Activated CD8-positive, alpha-beta memory T cell treated with anti-CD3 and anti-CD28 coated beads for 36 hours (primary cell): ENCODE data around the gene ANXA11. TPM values are rescaled to one million over a fixed set of nuclear protein-coding genes. Genes with fewer than 3 reads are reported as not detected.
"Not testable (repeated sequence)": the region's sequence is repeated elsewhere in the genome, so short reads cannot be mapped to it uniquely, and the experiment has no call there.

Source experiments
- CTCF ChIA-PET: fragments of 350-600 bp; sonication (Branson Sonifier 250); formaldehyde crosslinking; loops from one replicate; lab custom pipeline; 2021; ENCODE audit warnings: antibody characterized with exemption; lab: Charles Lee
- POLR2A ChIA-PET: fragments of 350-600 bp; sonication (Branson Sonifier 250); formaldehyde crosslinking; loops from one replicate; lab custom pipeline; 2021; ENCODE audit warnings: antibody characterized with exemption; lab: Charles Lee
- total RNA-seq, 2 experiments: library from RNA; stranded (reverse); gene quantifications; one replicate each; pipeline ENCODE4 v1.2.3, GENCODE V29; 2021

ANXA11 gene
- total RNA-seq, 2 experiments from 2014 or later, result 195 to 208 TPM

DNA sequence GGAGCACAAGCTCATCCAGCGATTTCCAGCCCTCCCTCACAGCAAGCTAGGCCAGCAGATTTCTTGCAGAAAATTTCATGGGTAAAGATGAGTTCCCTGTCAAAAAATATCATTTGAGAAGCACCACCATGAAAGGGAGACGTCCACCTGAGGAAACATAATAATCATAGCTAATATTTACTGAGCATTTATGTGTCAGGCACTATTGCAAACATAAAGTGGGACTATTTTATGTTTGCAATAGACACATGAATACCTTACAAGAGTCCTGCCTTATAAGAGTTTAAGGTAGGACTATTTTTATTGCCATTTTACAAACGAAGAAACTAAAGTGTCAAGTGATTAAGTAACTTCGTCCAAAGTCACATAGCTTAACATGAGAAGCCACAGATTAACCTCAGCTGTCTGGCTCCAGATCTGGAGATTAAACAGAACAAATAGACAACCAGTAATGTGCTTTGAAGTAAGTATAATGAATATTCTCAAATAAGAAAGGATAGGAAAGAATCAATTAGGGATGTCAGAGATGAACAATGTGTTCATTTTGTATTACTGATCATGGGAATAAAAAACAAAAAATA, 7.3 kb upstream of the ANXA11 start:
- CTCF ChIA-PET, result interaction anchor here (1.2 kb wide), 1 partner anchor 69 kb away, joined by 3 read pairs; no protein-coding TSS in a partner anchor
- POLR2A ChIA-PET, result not testable (repeated sequence)

DNA sequence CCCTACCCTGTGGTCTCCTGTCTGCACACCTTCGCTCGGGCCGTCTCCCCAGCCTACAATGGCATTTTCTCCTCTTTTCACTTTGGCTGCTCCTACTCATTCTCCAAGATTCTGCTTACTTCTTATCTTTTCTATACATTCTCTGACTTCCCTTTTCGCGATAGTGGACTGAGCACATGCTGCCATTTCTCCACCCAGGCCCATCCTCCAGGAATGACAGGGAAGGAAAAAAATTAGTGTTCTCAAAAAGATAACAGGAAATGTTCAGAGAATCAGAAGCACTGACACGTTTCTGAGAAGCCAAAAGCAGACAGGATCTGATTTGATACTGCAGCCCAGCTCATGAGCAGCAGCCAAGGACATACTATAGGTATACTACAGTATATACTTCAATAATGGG, 6.4 kb upstream of the ANXA11 start:
- ChIA-PET POLR2A (no interaction called here), CTCF (no interaction called here)

DNA sequence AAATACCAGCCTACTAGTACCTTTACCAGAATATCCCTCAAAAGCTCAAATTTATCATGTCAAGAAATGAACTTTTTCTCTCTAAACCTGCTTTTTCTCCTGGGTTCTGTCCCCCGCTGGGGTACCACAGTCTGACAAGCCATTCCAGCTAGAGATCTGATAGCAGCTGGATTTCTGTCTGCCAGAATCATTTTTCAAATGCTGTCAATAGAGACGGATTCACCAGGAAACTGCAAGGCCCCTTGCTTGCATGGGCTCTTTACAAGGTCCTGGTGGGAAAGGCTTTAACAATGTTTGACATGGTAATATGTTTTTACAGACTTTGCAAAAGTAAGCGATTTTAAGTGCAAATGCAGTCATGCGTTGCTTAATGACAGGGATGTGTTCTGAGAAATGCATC, 4.9 kb upstream of the ANXA11 start:
- POLR2A ChIA-PET, result no interaction called here

DNA sequence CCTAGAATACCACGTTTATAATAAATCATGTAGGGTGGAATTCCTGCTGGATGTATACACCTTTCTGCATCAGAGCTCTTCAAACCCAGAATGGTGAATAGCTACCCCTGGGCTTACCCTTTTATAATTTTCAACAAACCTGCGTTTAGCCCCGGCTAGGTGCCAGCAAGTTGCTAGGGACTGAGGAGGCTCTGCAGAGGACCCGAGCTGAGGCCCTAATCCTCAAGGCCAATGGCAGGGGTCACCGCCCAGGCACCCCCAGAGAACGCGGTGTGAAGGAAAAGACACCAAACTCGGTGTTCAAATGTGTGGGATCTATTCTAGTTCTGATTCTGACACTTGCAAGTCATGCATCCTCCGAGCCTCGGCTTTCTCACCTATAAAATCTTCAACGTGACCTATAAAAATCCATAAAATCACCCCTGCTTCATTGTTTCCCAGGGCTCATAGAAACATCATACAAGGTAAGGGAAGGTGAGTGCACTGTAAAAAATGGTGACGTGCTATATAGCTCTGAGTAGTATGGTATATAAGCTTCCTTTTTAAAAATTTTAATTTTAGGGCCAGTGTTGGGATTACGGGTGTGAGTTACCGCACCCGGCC, 2.5 kb upstream of the ANXA11 start:
- CTCF ChIA-PET, result interaction anchor here (1.3 kb wide), 1 partner anchor 23 kb away, joined by 4 read pairs; no protein-coding TSS in a partner anchor
- POLR2A ChIA-PET, result interaction anchor here (1.1 kb wide), 1 partner anchor 20 kb away, joined by 3 read pairs; no protein-coding TSS in a partner anchor

More for the DNA sequence above, 4.9 kb upstream of the ANXA11 start:
- CTCF ChIA-PET, result no interaction called here

DNA sequence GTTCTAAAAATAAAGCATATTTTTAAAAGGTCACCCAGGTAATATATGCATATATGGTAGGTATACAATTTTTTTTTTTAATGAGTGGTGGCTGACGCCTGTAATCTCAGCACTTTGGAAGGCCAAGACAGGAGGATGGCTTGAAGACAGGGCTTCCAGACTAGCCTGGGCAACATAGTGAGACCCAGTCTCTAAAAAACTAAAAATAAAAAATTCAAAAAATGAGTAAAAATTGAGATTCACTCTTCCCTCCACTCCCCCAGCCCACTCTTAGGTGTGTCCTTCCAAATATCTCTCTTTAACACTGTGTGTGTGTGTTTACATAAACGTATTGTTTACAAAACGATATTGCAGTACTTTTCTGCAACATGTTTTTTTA, 929 bp upstream of the ANXA11 start:
- POLR2A ChIA-PET, result no interaction called here
- CTCF ChIA-PET, result no interaction called here

DNA sequence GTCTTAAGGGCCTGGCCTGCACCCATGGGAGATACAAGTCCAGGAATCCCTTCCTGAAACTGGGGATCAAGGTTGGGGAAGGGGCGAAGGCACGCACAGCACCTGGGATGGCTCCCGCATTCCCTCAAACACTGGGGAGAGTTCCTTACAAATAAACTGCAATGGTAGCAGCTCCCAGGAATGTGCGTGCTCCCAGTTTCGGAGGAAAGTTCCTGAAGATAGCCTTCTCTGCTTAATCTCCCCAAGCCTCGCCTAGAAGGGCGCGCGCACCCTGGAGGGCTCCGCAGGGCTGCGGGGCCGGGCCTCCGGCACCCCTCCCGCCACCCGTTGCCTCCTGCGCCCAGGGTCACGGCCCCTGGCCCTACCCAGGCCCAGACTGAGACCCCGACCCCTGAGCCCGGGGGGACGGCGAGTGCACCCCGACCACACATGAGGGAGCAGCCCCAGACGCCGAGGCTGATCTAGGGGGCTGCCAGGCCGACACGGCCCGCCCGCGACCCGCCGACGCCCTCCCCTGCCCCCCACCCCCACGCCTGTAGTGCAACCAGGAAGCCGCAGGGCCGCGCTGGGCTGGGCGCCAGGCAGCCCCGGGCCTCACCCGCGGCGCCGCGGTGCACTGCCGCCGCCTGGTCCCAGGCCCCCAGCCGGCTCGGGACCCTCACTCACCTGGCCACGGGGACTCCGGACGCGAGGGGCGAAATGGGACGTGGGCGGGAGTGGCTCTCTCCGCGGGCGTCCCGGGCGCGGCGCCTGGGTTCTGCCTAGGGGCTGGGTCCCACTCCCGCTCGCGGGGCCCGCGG, 460 bp downstream of the ANXA11 start:
- ChIA-PET POLR2A (interaction anchor here (1.0 kb wide), 2 partner anchors 17 to 61 kb away, joined by 3 to 9 read pairs; no protein-coding TSS in a partner anchor), CTCF (interaction anchor here (1.0 to 2.2 kb wide), 2 partner anchors 17 to 61 kb away, joined by 4 to 11 read pairs; no protein-coding TSS in a partner anchor)

DNA sequence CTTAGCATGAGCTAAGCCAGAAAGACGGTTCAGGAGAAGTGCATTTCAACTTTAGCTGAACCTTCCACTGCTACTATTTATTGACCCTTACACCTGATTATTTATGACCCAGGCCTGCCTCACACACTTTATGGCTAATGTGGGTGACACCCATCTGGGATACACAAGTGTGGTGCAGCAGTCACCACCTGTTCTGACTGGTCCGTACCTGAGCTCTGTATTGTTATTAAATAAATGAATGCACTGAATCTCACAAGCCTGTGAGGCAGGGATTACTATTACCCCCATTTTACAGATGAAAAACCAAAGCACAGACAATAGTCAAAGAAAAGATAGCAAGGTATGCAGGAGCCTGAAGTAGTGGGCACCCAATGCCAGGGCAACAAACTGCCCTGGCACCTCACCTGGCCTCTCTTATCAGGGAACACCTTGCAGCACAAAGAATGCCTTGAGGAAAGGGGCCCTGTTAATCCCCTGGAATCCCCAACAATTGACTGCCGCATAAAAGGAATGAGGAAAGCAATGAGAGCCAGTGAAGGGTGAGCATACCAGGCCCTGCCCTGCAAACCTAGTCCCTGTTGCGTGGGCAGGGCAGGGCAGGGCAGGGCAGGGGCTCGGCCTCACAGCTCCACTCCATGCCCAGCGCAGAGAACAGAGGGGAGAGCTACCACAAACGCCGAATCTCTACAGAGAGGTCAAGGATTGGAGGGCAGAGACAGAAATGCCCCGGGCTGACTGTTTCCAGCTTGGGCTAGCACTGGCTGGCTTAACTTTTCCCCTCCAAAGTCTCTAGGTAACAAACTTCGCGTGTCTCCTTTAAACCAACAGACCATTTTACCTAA, 1.3 kb downstream of the ANXA11 start:
- ChIA-PET CTCF (interaction anchor here (1.2 to 2.2 kb wide), 3 partner anchors 16 to 60 kb away, joined by 4 to 11 read pairs (median 9); no protein-coding TSS in a partner anchor), POLR2A (interaction anchor here (0.9 to 1.9 kb wide), 5 partner anchors 12 to 281 kb away, joined by 3 to 15 read pairs (median 5); no protein-coding TSS in a partner anchor)

DNA sequence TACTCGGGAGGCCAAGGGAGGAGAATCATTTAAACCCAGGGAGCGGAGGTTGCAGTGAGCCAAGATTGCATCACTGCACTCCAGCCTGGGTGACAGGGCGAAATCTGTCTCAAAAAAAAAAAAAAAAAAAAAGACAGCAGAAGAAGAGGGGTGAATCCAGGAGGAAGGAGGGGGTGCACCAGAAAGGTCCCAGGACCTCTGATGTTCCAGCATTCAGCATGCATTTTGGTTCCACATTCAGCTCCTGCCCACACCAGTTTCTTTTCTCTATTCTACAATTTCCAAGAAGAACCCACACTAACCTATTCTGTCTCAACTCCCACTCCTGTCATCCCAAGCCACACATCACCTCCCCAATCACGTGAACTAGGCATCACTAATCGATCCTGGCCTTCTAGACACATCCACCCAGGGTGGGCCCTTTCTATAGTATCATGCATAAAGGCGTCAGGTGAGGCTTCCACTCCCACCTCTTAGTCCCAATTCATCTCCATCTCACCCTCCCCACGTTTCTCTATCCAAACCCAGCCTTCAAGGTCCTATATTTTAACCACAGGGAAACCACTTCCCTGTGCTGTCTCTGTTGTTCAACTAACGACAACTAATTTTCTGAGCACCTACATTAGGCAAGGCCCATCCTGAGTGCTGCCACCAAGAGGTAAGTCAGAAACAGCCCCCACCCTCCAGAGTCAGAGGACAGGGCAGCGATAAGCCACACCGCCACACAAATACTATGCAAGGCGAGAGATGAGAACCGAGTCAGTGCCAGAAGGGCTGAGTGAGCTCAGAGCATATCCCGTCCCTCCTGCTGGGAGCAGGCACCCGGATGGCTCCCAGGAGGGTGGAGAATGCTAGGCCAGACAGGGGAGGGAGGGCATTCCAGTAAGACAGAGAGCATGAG, 2.2 kb downstream of the ANXA11 start:
- CTCF ChIA-PET, result interaction anchor here (0.7 to 1.4 kb wide), 3 partner anchors 16 to 59 kb away, joined by 3 to 9 read pairs (median 4); no protein-coding TSS in a partner anchor
- POLR2A ChIA-PET, result interaction anchor here (0.6 to 1.9 kb wide), 6 partner anchors 11 to 282 kb away, joined by 3 to 15 read pairs (median 4); no protein-coding TSS in a partner anchor

DNA sequence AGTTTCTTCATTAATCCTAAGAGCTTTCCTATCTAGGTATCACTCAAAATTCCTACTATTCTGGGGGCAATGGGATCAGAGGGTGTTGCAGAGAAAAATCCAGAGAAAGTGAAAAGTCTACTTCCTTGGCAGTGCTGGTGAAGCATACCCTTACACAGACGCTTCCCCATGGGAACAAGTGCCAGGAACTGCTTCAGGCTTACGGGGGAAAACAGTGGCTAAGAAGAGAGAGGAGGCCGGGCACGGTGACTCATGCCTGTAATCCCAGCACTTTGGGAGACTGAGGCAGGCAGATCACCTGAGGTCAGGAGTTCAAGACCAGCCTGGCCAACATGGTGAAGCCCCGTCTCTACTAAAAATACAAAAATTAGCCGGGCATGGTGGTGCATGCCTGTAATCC, 2.8 kb downstream of the ANXA11 start:
- CTCF ChIA-PET, result interaction anchor here (0.7 to 1.0 kb wide), 2 partner anchors 11 to 15 kb away, joined by 3 read pairs; no protein-coding TSS in a partner anchor
- POLR2A ChIA-PET, result interaction anchor here (1.5 to 1.9 kb wide), 3 partner anchors 11 to 58 kb away, joined by 5 to 15 read pairs (median 5); no protein-coding TSS in a partner anchor

DNA sequence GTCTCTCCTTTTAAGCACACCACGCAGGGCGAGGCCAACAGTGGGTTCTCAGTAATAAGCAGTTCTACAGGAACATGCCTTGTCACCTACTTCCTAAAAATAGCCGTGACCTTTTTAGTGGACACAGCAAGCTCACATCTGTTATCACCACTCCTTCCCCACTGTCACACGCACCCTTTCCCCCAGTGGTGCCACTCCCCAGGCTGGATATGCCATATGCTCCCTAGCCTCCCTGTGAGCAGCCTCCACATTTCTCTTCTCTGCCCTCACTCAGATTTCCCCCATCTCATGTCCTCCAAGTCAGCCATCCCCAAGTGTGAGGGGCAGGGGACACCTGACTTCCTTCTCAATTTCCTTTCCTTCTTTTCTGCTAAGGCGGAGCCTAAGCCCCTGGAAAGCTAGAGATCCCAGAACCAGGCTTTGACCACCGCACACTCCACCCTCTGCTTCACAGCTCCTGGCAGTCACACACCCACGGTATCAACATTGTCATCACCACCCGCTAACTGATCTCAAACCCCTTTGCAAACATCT, 3.7 kb downstream of the ANXA11 start:
- ChIA-PET CTCF (interaction anchor here (1.0 kb wide), 1 partner anchor 10 kb away, joined by 3 read pairs; no protein-coding TSS in a partner anchor), POLR2A (interaction anchor here (0.7 to 0.9 kb wide), 2 partner anchors 10 to 13 kb away, joined by 3 to 4 read pairs; no protein-coding TSS in a partner anchor)

DNA sequence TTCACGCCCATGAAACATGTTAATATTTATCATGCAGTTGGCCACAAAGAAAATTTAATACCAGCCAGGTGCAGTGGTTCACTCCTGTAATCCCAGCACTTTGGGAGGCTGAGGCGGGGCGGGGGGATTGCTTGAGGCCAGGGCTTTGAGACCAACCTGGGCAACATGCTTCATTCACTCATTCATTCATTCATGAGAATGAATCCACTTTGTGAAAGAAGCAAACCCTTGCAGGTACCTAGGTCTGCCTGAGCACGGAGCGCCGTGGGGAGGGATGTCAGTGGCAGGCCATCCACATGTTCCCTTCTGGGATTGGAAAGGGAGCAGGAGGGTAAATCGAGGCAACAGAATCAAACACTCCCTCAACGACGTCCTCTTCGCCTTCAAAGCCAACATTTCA, 4.7 kb downstream of the ANXA11 start:
- CTCF ChIA-PET, result interaction anchor here (1.3 kb wide), 1 partner anchor 9 kb away, joined by 4 read pairs; no protein-coding TSS in a partner anchor

DNA sequence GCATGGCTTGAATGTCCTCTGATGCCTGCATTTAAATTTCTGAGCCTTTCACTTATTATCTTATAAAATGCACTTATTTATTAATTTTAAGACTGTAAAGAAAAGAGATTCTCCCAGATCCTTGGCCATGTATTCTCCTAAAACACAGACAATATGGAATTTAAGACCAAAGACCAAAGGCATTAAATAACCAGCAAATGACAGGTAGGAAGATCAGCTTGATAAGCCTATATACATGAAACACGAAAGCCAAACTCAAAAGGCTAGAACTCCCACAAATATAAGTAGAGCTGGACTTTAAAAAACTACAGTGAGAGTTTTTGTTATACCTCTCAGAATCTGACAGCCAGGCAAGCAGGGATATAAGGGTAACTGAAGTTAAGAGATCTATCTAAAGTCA, 5.1 kb downstream of the ANXA11 start:
- ChIA-PET CTCF (interaction anchor here (1.3 kb wide), 1 partner anchor 9 kb away, joined by 4 read pairs; no protein-coding TSS in a partner anchor), POLR2A (no interaction called here)

More for the DNA sequence above, 4.7 kb downstream of the ANXA11 start:
- POLR2A ChIA-PET, result no interaction called here

DNA sequence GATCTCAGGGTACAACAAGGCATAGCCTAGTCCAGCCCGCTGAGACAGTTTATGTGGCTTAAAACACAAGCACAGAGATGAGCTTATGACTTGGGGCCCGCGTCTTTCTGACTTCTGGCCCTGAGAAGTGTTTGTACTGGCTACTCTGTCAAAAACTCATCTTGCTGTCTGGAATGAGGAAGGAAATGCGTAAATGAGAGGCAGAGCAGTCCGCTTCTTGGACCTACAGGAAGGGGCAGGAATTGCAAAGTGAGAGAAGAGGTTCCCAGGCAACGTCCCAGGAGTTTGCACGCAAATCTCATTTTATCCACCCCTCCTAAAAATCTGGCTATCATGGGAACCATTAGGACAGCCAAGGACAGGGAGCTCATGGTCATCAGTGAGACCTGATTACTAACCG, 5.5 kb downstream of the ANXA11 start:
- ChIA-PET CTCF (interaction anchor here (1.3 kb wide), 1 partner anchor 8 kb away, joined by 4 read pairs; no protein-coding TSS in a partner anchor), POLR2A (no interaction called here)

DNA sequence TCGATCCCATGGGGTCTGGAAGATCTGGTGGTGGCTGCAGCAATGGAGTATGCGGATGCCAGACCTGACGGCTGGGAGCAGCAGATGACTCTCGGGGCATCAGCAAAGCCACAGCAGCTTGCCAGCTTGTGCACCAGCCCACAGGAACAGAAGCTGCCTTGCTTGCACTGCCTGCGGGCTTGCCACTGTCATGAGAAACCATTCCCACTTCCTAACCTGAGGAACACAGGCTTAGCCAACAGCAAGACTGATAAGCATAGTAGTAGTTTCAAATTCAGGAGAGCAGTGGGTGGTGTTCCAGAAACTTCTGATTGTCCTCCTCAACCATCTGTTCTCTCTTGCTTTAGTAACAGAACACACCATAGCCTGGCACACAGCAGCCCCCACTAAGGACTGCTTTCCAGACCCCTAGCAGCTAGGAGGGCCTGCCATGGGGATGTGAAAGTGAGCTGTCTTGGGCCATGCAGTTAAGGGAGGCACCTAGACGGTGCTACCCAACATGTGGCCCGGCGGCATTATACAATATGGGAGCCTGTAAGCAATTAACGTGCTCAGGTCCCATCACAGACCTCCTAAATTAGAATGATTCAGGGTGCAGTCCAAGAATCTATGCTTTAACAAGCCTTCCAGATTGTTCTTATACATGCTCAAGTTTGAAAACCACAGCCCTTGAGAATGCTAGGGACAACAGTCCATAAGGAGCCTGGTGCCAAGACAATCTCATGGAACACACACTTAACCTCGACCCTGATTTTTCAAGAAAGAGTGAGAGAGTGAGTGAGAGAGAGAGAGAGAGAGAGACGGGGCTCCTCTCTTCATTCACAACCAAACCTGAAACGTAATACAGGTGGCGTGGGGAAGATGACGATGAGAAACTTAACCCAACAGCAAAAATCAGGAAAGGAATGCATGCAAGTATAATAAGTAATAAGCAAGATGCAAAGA, 7.1 kb downstream of the ANXA11 start:
- ChIA-PET POLR2A (no interaction called here), CTCF (no interaction called here)

DNA sequence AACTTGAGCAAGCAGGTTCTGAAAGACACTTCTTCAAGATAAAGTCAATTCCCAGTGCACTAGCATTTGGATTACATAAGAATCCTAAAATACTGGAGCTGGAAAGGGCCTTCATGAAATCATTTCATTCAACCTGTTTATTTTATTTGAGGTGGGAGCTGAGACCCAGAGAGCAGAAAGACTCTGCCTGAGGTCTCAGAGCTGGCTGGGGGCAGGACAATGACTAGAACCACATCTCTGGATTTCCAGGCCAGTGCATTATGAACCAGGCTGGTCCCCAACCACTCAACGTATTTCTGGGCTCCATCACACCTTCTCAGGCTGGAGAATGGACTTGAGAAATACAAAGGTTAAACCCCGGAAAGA, 8.4 kb downstream of the ANXA11 start:
- CTCF ChIA-PET, result interaction anchor here (0.9 to 4.4 kb wide), 2 partner anchors 46 to 53 kb away, joined by 3 to 15 read pairs; no protein-coding TSS in a partner anchor
- POLR2A ChIA-PET, result interaction anchor here (1.8 kb wide), 1 partner anchor 9 kb away, joined by 9 read pairs; no protein-coding TSS in a partner anchor
